SK-N-MC (cell line): ENCODE results near the gene SHISA2.
A peak's percentile ranks its signal among the peaks of the same experiment; 100 is the strongest.
"Not testable (repeated sequence)": the region's sequence is repeated elsewhere in the genome, so short reads cannot be mapped to it uniquely, and the experiment has no call there.

Experiments used
- DNase-seq: peaks from one replicate; pipeline ENCODE4 v3.0.0-alpha.2; 2011; ENCODE audit warnings: low read depth, low spot score
- H3K27ac ChIP-seq: fragments of 200-600 bp; sonication (generic); 2 replicates; pipeline ENCODE4 v1.5.1; 2016; ENCODE audit warnings: mixed run types
- H3K36me3 ChIP-seq: fragments of 200-600 bp; sonication (generic); 2 replicates; pipeline ENCODE4 v1.6.1; 2017; ENCODE audit warnings: antibody characterized with exemption, low read length, mixed read lengths; ENCODE audit not compliant: insufficient read depth
- H3K4me3 ChIP-seq: fragments of 200-600 bp; sonication (generic); 2 replicates; pipeline ENCODE4 v1.5.1; 2016
- H3K9ac ChIP-seq: fragments of 200-600 bp; sonication (generic); 2 replicates; pipeline ENCODE4 v1.8.0; 2017; ENCODE audit warnings: mixed run types, mixed read lengths; ENCODE audit not compliant: insufficient read length
- H3K9me3 ChIP-seq: fragments of 200-600 bp; sonication (generic); 2 replicates; pipeline ENCODE4 v1.6.1; 2017; ENCODE audit warnings: low read depth, mild to moderate bottlenecking, antibody characterized with exemption, low read length, moderate library complexity, mixed read lengths
- EZH2 ChIP-seq: fragments of 200-600 bp; sonication (generic); IDR thresholded peaks from one replicate; pipeline ENCODE4 v1.6.1; 2017; ENCODE audit warnings: antibody characterized with exemption
- FOXP2 ChIP-seq: optimal IDR thresholded peaks from 2 replicates; pipeline ENCODE3; 2011; ENCODE audit warnings: mild to moderate bottlenecking, moderate library complexity; ENCODE audit not compliant: insufficient read depth; ENCODE audit errors: extremely low read length, control extremely low read depth
- POLR2AphosphoS5 ChIP-seq: IDR thresholded peaks from 2 replicates; pipeline ENCODE4 v1.6.1; 2012; ENCODE audit warnings: mild to moderate bottlenecking, low read depth, low read length, borderline replicate concordance

SHISA2 gene

GRCh38 chr13:26067601-26068000, 15.8 kb upstream of the SHISA2 start:
- no peak overlapping the region for H3K4me3 ChIP-seq
- H3K9ac ChIP-seq: no peak overlapping the region
- H3K9me3 ChIP-seq: no peaks in the 10 kb centered on the region
- no peak for TF ChIP-seq FOXP2
- no peak for TF ChIP-seq POLR2AphosphoS5
- no peak for TF ChIP-seq EZH2
- H3K27ac ChIP-seq: no peak overlapping the region
- DNase-seq: no peak
- no peaks in the 10 kb centered on the region for H3K36me3 ChIP-seq

DNA sequence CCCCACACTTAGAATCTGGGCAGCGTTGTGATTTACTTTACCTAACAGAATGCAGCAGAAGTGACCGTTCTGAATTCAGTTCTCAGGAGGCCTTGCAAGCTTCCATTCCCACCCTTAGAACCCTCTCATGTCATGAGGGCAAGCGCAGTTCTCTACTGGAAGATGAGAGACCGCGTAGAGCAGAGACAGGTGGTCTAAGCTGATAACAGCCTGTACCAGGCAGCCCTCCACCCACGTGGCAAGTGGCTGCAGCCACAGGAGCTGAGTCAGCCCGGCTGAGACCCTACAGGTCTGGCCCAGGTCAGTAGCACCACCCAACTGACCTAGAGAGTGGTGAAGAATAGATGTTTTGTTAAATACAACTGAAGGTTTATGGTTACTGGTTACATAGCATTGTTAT, 14.7 kb upstream of the SHISA2 start:
- H3K9ac ChIP-seq, DNase-seq, H3K36me3 ChIP-seq, H3K4me3 ChIP-seq, H3K9me3 ChIP-seq, H3K27ac ChIP-seq: not testable (repeated sequence)

GRCh38 chr13:26062853-26063444, 11.1 kb upstream of the SHISA2 start:
- DNase-seq: peak; percentile 50
- H3K4me3 ChIP-seq: no peak overlapping the region
- no peaks in the 10 kb centered on the region for H3K36me3 ChIP-seq
- no peak for TF ChIP-seq FOXP2
- no peak for TF ChIP-seq EZH2
- no peak for TF ChIP-seq POLR2AphosphoS5
- no peak overlapping the region for H3K27ac ChIP-seq
- no peak overlapping the region for H3K9ac ChIP-seq
- H3K9me3 ChIP-seq: no peaks in the 10 kb centered on the region

- no peaks in the 10 kb centered on the region for H3K36me3 ChIP-seq
- no peaks in the 10 kb centered on the region for H3K9me3 ChIP-seq
- TF ChIP-seq POLR2AphosphoS5: no peak
- no peak for TF ChIP-seq EZH2
- TF ChIP-seq FOXP2: no peak
- no peak for DNase-seq
- no peak overlapping the region for H3K9ac ChIP-seq
- no peak overlapping the region for H3K4me3 ChIP-seq
- no peak overlapping the region for H3K27ac ChIP-seq
Measured at GRCh38 chr13:26061947-26062346, 10.1 kb upstream of the SHISA2 start.

GRCh38 chr13:26061256-26061655, 9.4 kb upstream of the SHISA2 start:
- TF ChIP-seq POLR2AphosphoS5 (no peak), FOXP2 (no peak), EZH2 (no peak)
- Histone ChIP-seq H3K27ac (no peak overlapping the region), H3K4me3 (no peak overlapping the region), H3K9me3 (no peaks in the 10 kb centered on the region), H3K9ac (no peak overlapping the region), H3K36me3 (no peaks in the 10 kb centered on the region)
- no peak for DNase-seq

DNA sequence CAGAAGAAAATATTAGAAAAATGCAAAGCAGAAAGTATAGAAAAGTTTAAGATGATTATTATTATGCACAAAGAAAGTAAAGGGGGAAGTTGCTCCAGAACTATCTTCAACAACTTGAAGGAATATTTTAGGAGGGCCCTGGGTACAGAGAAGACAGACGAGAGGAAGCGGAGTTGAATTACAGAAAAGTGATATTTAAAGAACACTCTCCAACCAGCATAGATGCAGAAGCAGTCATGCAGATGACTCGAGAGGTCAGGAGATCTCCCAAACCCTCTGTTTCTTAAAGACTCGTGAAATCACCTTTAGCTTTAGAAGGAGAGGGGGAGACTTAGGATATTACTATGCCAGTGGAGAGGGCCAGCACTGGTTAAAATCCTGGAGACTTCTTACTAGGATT, 8.5 kb upstream of the SHISA2 start:
- H3K9ac ChIP-seq: no peak overlapping the region
- H3K9me3 ChIP-seq: no peaks in the 10 kb centered on the region
- H3K27ac ChIP-seq: no peak overlapping the region
- no peaks in the 10 kb centered on the region for H3K36me3 ChIP-seq
- no peak for TF ChIP-seq POLR2AphosphoS5
- no peak for TF ChIP-seq EZH2
- no peak for TF ChIP-seq FOXP2
- no peak for DNase-seq
- H3K4me3 ChIP-seq: no peak overlapping the region

GRCh38 chr13:26058704-26059103, 6.9 kb upstream of the SHISA2 start:
- H3K9ac ChIP-seq: no peak overlapping the region
- H3K36me3 ChIP-seq: no peaks in the 10 kb centered on the region
- no peak overlapping the region for H3K4me3 ChIP-seq
- H3K27ac ChIP-seq: no peak overlapping the region
- TF ChIP-seq FOXP2 (no peak), POLR2AphosphoS5 (no peak), EZH2 (no peak)
- DNase-seq: no peak
- H3K9me3 ChIP-seq: no peaks in the 10 kb centered on the region

DNA sequence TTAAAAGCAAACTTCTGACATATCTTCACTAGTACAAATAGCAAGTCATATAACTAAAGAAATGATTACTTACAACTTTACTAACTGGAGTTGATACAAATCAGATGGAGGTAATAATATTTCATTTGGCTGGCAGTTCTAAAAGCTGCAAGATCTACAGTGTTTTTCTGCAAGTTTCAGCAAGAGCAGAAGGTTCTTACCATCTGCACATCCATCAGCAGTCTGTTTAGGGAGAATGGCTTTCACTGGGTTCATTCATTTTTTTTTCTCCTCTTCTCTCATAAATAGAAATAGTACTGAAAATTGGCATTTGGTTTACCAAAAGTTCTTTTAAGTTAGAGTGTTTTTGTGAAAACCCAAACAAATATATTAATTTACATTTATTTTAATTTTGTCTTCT, 3.1 kb upstream of the SHISA2 start:
- no peaks in the 10 kb centered on the region for H3K9me3 ChIP-seq
- no peak for TF ChIP-seq FOXP2
- TF ChIP-seq POLR2AphosphoS5: no peak
- no peak for TF ChIP-seq EZH2
- no peak overlapping the region for H3K9ac ChIP-seq
- no peak overlapping the region for H3K4me3 ChIP-seq
- H3K36me3 ChIP-seq: no peaks in the 10 kb centered on the region
- H3K27ac ChIP-seq: no peak overlapping the region
- no peak for DNase-seq

DNA sequence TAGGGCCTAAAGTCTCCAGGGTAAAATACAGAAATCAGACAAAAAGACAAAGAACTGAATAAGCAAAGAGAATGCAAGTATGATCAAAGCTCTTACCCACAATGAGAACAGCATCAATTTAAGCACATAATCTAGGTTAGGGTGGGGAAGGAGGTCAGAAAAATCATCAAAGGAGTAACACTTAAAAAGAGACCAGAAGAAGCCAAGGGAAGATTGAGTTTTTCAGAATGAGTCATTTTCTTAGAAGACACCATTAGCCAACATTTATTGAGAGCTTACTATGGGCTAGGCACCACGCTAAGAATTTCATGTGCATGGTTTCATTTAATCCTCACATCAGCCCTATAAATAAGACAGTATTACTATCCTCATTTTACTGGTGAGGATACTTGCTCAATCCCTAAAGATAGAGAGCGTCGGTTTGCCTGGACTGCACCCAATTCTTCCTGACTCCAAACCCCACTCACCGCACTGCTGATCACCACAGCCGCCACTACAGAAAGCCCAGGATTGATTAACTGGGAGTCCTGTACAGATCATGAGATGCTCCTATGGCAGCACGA, 1.7 kb upstream of the SHISA2 start:
- no peak overlapping the region for H3K27ac ChIP-seq
- H3K9me3 ChIP-seq: no peaks in the 10 kb centered on the region
- H3K4me3 ChIP-seq: no peak overlapping the region
- no peak overlapping the region for H3K9ac ChIP-seq
- TF ChIP-seq EZH2: no peak
- no peak for TF ChIP-seq POLR2AphosphoS5
- no peak for TF ChIP-seq FOXP2
- H3K36me3 ChIP-seq: no peaks in the 10 kb centered on the region
- no peak for DNase-seq
